OCI-M1 (cell line): ENCODE data around the gene EFNA2.

ENCODE experiments used
- DNase-seq: peaks from one replicate; lab custom pipeline; 2025; lab: John Stamatoyannopoulos, UW

EFNA2 gene

DNA sequence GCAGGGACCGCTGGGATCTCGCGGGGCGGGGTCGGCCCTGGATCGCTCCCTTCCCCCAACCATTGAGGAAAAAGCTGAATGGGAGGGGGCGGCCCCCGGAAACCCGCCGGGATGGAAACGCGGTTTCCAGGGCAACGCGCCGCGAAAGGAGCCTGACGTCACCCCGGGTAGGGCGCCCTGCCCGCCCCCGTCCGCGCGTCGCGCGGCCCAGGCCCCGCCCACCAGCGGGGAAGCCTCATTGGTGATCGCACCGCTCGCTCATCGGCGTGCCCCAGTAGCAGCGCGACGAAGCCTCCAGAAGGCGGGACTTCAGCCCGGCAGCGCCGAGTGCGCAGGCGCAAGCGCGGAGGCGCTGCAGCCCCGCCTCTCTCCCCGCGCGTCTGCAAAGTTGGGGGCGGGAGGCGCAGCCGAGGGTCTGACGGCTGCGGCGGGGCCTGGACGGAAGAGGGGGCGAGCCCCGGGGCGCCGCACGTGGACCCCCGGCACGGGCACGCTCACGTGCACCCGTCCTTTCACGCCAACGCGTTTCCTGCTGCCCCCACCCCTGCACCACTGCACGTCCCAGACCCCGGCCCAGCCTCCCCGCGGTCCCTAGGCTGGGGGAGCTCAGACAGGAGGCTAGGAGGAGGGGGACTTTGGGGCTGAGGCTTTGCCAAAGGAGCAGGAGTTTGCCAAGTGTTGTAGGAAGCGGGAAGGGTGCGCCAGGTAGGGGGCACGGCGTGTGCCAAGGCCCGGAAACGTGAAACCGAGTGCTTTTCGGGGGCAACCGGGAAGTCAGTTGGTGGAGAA is 24.7 kb upstream of the EFNA2 start:
- DNase-seq, result peak; percentile 94

GRCh38 chr19:1261538-1261797 is 24.2 kb upstream of the EFNA2 start:
- DNase-seq, result peak; percentile 28

DNA sequence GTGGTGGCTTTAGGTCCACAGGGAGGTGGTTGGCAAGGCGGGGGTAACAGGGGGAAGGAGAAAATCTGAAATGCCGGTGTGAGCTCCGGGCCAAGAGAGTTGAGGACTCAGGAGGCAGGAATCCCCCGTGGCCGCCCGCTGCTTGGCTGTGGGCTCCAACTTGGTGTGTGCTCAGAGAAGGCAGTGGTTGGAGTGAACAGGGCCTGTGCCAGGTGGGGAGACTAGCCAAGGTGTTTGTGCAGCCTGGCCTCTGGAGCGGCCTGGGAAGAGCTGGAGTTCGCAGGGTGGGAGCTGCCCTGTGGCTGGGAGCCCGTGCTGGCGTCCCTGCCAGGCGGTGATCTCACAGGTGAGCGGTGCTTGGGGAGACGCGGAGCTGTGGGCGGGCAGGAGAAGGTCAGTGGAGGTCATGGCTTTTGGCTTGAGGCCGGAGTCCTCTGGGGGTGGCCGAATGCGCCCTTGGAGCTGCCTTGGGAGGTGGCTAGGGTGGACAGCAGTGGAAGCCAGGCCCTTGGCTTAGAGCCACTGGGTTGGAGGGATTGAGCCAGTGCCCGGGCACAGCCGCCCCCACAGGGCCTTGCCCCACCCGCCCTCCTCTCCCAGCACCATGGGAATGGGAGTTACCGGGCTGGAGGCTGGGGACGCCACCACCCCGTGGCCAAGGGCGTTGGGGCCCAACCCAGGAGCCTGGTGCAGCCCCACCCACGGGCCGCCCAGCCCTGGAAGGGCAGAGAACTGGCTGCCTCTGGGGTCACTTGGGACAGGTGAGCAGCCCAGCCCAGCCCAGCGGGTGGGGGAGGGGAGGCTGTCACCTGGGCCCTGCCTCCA is 23.7 kb upstream of the EFNA2 start:
- DNase-seq, result no peak

- DNase-seq, result no peak
Observed at GRCh38 chr19:1262623-1263123, 23.0 kb upstream of the EFNA2 start.

DNA sequence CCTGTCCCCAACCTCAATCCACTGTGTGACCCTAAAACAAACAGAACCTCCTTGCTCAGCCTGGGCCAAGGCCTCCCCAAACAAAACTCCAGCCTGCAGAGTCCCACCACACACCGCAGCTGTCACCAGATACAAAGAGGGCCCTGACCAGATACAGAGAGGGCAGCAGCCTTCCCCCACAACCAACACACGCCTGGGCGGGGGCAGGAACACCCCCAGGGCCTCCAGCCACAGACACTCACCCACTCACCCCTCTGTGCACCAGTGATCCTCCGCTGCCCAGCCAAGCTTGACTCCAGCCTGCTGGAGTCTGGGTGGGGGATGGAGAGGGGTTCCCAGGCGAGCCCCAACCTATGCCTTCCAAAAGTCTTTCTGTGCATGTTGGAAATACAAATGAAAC is 22.5 kb upstream of the EFNA2 start:
- no peak for DNase-seq

DNA sequence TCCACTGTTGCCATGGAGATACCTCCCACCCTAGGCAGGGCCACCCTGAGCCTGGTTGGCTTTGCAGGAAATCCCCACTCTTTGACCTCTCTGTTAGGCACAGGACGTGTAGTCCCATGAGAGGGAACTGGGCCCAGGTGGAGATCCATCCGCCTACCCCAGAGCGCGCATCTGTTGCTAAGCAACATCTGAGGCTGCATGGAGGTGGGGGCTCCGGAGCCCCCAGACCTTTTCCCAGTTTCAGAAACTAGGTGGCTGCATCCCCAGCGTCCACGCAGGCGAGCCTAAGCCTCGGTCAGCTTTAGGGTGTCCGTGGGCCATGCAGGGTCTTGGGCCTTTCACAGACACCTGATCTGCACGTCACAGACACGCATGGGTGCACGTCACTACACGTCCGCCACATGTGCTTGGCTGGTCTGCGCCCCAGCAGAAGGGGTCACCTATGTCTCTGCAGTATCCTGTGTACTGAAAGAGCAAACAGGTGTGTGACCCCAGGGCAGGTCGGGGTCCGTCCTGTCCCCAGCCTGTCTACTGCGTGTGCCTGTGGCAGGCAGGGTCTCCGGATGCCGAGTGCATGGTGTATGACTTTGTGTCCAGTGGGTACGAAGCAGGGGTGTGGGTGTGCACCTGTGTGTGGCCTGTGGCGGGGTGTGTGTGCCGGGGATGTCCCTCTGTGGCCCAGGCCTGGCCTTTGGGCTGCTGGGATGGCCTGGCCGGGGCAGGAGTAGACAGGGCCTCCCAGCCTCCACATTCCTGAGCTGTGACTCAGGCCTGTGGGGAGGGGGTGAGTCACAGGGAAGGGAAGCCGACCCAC is 20.7 kb upstream of the EFNA2 start:
- DNase-seq, result no peak

DNA sequence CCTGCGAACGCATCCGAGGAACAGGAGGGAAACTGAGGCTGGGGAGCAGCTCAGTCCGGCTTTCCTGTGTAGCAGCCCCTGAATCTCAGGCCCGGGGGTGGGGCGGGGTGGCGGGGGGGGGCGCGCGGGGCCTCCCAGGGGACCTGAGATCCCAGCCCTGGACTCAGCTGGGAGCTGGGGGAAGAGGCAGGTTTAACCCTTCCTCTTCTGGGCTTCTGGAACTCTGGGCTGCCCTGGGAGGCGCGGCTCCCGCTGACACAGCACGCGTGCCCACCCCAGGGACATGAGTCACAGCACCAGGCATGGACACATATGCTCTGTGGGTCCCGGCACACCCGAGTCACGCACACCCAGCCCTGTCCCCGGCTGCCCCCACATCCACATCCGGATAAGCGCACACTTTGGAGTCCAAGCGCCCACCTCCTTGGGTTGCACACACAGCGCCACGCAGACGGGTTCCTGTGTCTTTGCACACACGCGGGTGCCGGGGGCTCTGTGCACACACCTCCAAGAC is 20.0 kb upstream of the EFNA2 start:
- no peak for DNase-seq

- peak; percentile 81 for DNase-seq
Observed at GRCh38 chr19:1266129-1266915, 19.4 kb upstream of the EFNA2 start.

DNA sequence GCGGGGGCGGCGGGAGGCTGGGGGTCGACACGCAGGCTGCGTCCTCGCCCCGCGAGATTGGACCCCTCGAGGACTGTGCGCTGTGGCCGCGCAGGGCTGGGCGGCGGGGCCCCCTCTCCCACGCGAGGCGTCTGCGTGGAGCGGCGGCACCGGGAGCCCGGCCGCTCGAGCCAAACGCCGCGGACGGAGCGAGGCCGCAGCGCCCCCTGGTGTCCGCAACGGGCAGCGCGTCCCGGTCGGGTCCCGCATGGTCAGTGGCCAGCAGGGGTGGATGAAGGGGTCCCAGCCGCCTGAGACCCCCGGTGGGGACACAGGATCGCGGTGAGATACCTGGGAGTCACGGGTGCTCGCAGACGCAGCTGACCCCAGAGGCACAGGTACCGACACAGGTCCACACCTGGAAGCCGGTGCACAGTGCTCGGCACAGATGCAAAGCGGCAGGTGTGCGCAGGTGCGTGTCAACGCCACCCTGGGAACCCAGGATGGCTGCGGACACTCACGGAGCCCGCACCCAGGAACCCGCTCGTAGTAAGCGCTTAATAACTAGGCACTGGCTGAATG is 18.7 kb upstream of the EFNA2 start:
- peak; percentile 69 for DNase-seq

DNA sequence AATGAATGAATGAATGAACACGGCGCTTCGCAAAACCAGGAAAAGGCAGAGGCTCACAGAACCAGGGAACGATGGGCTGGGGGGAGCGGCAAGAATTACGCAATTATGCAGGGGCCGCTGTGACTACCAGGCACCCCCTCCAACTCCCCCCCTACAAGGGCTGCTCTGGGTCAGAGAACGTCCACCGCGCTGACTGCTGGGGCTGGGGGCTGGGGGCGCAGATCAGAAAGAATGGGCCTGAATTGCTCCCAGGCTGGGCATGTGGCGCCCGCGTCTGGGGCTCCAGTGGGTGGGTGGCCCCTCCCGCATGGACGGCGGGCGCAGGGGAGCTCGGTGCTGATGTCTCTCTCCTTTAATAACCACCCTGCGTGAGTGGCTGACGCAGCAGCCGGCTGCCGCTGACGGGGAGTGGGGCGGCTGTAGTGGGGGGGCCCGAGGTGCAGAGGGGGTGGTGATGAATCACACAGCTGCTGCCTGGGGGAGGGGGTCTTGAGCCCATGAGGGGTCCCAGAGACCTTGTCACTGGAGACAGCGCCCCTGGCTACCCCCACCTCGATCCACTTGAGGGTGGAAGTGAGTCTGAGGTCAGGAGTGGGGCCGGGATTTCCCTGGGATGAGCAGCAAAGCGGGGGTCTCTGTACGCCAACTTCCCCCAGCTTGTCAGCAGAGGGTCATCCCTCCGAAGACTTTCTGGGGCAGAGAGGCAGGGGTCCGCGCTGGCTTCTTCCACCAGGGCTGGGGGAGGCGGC is 18.0 kb upstream of the EFNA2 start:
- DNase-seq, result peak; percentile 17

- no peak for DNase-seq
Observed at GRCh38 chr19:1268226-1269064, 17.2 kb upstream of the EFNA2 start.

GRCh38 chr19:1269065-1269477 is 16.6 kb upstream of the EFNA2 start, which contains the start of gene CIRBP:
CIRBP (plus strand) TSS chr19:1269332; CDS start chr19:1270934, 1,602 bp downstream.
- peak; percentile 97 for DNase-seq

- peak; percentile 75 for DNase-seq
Observed at GRCh38 chr19:1269478-1270212, 16.0 kb upstream of the EFNA2 start.

DNA sequence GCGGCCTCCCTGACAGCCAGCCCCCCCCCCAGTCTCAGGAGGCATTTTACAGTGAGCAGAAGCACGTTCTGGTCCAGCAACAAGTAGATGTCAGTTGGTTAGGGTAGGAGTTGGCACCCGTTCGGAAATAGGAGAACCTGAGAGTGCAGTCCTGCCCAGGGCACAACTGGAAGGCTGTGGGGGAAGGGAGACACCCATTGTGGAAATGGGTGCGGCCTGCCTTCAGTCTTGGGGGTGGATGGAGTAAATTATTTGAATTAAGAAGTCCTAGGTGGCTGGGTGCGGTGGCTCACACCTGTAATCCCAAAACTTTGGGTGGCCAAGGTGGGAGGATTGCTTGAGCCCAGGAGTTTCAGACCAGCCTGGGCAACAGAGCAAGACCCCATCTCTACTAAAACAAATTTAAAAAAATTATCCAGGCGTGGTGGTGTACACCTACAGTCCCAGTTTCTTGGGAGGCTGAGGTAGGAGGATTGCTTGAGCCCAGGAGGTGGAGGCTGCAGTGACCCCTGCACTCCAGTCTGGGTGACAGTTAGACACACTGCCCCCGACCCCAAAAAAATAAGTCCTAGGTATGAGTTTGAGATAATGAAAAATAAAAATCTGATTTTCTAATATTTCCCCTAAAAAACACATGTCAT is 15.3 kb upstream of the EFNA2 start:
- no peak for DNase-seq

DNA sequence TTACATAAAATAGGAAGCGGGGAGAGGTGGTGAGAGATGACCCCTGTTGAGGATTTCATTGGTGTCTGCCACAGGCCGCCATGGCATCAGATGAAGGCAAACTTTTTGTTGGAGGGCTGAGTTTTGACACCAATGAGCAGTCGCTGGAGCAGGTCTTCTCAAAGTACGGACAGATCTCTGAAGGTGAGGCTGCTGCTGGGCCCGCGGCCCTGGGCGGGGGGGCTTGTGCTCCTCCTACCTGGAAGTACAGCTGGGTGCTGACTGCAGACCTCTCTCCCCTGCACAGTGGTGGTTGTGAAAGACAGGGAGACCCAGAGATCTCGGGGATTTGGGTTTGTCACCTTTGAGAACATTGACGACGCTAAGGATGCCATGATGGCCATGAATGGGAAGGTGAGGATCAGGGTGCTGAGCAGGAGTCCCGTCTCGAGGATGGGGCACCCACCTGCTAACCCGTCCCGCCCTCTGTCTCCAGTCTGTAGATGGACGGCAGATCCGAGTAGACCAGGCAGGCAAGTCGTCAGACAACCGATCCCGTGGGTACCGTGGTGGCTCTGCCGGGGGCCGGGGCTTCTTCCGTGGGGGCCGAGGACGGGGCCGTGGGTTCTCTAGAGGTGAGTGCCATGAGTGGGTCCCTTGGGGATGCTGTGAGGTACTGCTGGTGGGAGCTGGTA is 14.7 kb upstream of the EFNA2 start:
- no peak for DNase-seq

DNA sequence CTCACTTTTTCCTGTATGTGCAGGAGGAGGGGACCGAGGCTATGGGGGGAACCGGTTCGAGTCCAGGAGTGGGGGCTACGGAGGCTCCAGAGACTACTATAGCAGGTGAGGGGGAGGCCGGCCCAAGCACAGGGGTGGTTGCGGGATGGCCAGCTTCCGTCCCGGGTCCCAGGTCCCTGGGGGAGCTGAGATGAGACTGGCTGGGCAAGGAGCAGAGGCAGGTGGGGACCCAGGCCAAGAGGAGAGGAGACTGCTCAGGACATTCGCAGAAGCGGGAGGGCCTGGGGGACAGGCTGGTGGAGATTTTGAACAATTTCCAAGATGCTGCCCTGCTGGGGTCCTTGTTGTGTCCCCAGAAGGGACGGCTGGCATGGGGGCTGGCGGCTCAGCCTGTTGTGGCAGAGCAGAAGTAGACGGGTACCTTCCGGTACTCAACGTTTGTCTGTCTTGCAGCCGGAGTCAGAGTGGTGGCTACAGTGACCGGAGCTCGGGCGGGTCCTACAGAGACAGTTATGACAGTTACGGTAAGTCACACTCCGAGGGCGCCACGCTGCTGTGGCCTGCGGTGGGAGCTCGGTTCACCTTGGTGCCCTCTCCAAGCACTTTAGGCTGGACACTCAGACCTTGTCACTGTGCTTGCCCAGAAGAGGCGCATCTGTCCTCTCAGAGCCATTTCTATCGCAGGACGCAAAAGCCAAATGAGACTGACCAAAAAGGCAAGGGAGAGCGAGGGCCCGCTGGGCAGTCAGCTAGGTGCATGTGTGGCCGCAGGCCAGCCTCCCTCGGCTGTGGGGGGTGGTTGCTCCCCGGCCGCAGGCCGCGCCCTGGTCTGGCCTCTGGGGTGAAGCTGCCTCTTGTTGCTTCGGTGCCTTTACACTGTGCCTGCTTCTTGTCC is 13.9 kb upstream of the EFNA2 start:
- DNase-seq, result no peak
